Upper lobe of left lung (tissue), 4 donors: ENCODE measurements around the gene ANKRD13A.

ENCODE experiments used
- CTCF ChIP-seq, 6 experiments: fragments of 450-650 bp in 4 of 6; fragments of 200-600 bp in 2 of 6; sonication (generic) in 2 of 6; IDR thresholded peaks; one replicate each; pipeline ENCODE4 v1.5.1; 2016 to 2019; ENCODE audit warnings: antibody characterized with exemption in 6 of 6
- EP300 ChIP-seq, 4 donors: sonication (generic); formaldehyde crosslinking; IDR thresholded peaks; one replicate each; pipeline ENCODE4 v1.5.1; 2017; ENCODE audit warnings: antibody characterized with exemption in 4 of 4, control low read depth in 2 of 4
- POLR2A ChIP-seq, 4 donors: fragments of 450-650 bp; IDR thresholded peaks; one replicate each; pipeline ENCODE4 v1.5.1; 2016 to 2017; ENCODE audit warnings: antibody characterized with exemption in 4 of 4, mild to moderate bottlenecking in 2 of 4
- POLR2AphosphoS5 ChIP-seq, 2 donors: sonication (generic); formaldehyde crosslinking; IDR thresholded peaks; one replicate each; pipeline ENCODE4 v1.5.1; 2017; ENCODE audit warnings: antibody characterized with exemption in 2 of 2

GRCh38 chr12:109987615-109988014, 11.6 kb upstream of the ANKRD13A start:
- TF ChIP-seq CTCF (IDR thresholded peaks at IDR 0.05) (no peak), EP300 (IDR thresholded peaks at IDR 0.05) (no peak), POLR2A (IDR thresholded peaks at IDR 0.05) (no peak), POLR2AphosphoS5 (IDR thresholded peaks at IDR 0.05) (no peak)
